ENCODE results near the gene ATIC.

ATIC gene

DNA sequence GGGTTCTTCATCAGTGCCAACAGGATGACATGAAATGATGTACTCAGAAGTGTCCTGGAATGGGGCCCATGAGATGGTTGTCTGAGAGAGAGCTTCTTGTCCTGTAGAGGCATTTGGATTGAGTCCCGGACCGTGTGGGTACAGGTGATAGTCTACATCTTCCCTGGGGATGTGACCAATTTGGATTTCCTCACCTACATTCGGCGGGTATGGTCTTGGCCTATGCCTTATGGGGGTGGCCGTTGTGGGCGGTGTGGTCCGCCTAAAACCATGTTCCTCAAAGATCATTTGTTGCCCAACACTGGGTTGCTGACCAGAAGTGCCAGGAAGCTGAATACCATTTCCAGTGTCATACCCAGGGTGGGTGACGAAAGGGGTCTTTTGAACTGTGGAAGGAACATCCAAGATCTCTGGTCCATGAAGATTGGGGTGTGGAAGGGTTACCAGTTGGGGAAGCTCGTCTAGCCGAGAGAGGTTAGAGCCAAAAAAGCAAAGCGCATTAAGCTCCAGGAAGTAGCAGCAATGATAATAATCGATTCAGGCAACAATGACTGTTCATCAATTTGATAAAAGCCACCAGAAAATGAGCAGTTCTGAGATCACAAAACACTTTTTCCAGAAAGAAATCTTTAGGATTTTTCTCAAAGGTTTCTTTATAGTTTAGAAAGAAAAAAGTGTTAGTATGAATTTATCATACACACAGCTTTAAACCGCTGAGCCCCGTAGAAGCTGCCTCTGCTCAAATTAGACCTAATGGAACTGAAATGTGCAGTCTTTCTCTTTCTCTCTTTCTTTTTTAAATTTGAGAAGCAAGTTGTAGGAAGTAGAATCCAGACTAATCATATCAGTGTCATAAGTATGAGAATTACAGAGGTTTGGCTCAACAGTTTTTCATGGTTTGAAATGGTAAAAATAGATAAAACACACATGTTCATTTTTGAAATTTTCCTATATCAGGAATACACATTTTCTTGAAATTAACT, 60.3 kb downstream of the ATIC start:
- TF ChIP-seq ZFX (IDR thresholded peaks at IDR 0.05; ENCODE audit: borderline replicate concordance) (no peak), CTCF (IDR thresholded peaks at IDR 0.05) (no peak)
- H3K27ac ChIP-seq, result no peak overlapping the region

- no peak overlapping the region for H3K27ac ChIP-seq
- TF ChIP-seq CTCF (IDR thresholded peaks at IDR 0.05) (no peak), ZFX (IDR thresholded peaks at IDR 0.05; ENCODE audit: borderline replicate concordance) (no peak)
These were observed 61.2 kb downstream of the ATIC start for GRCh38 chr2:215372968-215373649.

- H3K27ac ChIP-seq, result no peak overlapping the region
- TF ChIP-seq CTCF (IDR thresholded peaks at IDR 0.05), result no peak
- no peak for TF ChIP-seq ZFX (IDR thresholded peaks at IDR 0.05; ENCODE audit: borderline replicate concordance)
These were observed 62.1 kb downstream of the ATIC start for GRCh38 chr2:215374002-215374401.

GRCh38 chr2:215374642-215375466, 63.0 kb downstream of the ATIC start:
- H3K27ac ChIP-seq, result no peak overlapping the region
- TF ChIP-seq CTCF (IDR thresholded peaks at IDR 0.05), result no peak
- TF ChIP-seq ZFX (IDR thresholded peaks at IDR 0.05; ENCODE audit: borderline replicate concordance), result no peak

- no peak overlapping the region for H3K27ac ChIP-seq
These were observed 63.6 kb downstream of the ATIC start for GRCh38 chr2:215375467-215375830.

More at GRCh38 chr2:215375467-215375830, 63.6 kb downstream of the ATIC start:
- TF ChIP-seq ZFX (IDR thresholded peaks at IDR 0.05; ENCODE audit: borderline replicate concordance) (no peak), CTCF (IDR thresholded peaks at IDR 0.05) (no peak)

Data from 22Rv1 (cell line).